GM18873 (cell line): ENCODE measurements around the gene SYTL2.

Source experiments
- ATAC-seq: cut with Tn5 transposase; IDR thresholded peaks from one replicate; pipeline ENCODE4 v1.9.1; 2021; ENCODE audit warnings: mild to moderate bottlenecking, moderate library complexity, moderate number of reproducible peaks; ENCODE audit not compliant: unreplicated experiment, low FRiP score

Gene SYTL2

GRCh38 chr11:85767246-85767945 is 43.5 kb downstream of the SYTL2 start:
- no peak for ATAC-seq

- ATAC-seq: no peak
Measured at GRCh38 chr11:85766721-85767161, 44.2 kb downstream of the SYTL2 start.

- no peak for ATAC-seq
Measured at GRCh38 chr11:85764796-85765195, 46.1 kb downstream of the SYTL2 start.

GRCh38 chr11:85762226-85762625 is 48.7 kb downstream of the SYTL2 start:
- ATAC-seq: no peak

- ATAC-seq: no peak
Measured at GRCh38 chr11:85759915-85760314, 51.0 kb downstream of the SYTL2 start.

GRCh38 chr11:85758480-85759039 is 52.4 kb downstream of the SYTL2 start:
- no peak for ATAC-seq

GRCh38 chr11:85758026-85758425 is 52.9 kb downstream of the SYTL2 start:
- ATAC-seq: no peak

- ATAC-seq: no peak
Measured at GRCh38 chr11:85756401-85757200, 54.3 kb downstream of the SYTL2 start.

- no peak for ATAC-seq
Measured at GRCh38 chr11:85755701-85756100, 55.2 kb downstream of the SYTL2 start.

GRCh38 chr11:85755285-85755684 is 55.7 kb downstream of the SYTL2 start:
- ATAC-seq: no peak

- no peak for ATAC-seq
Measured at GRCh38 chr11:85752890-85753581, 57.9 kb downstream of the SYTL2 start.

GRCh38 chr11:85752201-85752889 is 58.6 kb downstream of the SYTL2 start:
- ATAC-seq: no peak

GRCh38 chr11:85751724-85752123 is 59.2 kb downstream of the SYTL2 start:
- ATAC-seq: no peak

GRCh38 chr11:85750646-85751045 is 60.3 kb downstream of the SYTL2 start:
- no peak for ATAC-seq

GRCh38 chr11:85749884-85750283 is 61.1 kb downstream of the SYTL2 start:
- no peak for ATAC-seq

GRCh38 chr11:85749287-85749834 is 61.6 kb downstream of the SYTL2 start:
- no peak for ATAC-seq

GRCh38 chr11:85748455-85748891 is 62.5 kb downstream of the SYTL2 start:
- no peak for ATAC-seq

- ATAC-seq: no peak
Measured at GRCh38 chr11:85746670-85747069, 64.3 kb downstream of the SYTL2 start.

GRCh38 chr11:85745626-85746025 is 65.3 kb downstream of the SYTL2 start:
- ATAC-seq: no peak

GRCh38 chr11:85742873-85743275 is 68.1 kb downstream of the SYTL2 start:
- no peak for ATAC-seq
